Hepatic stellate cell (primary cell): ENCODE results near the gene SAE1.
A peak's percentile ranks its signal among the peaks of the same experiment; 100 is the strongest.

Experiments used
- DNase-seq: peaks from one replicate; pipeline ENCODE4 v3.0.0; 2011; ENCODE audit warnings: low spot score

The SAE1 gene

DNA sequence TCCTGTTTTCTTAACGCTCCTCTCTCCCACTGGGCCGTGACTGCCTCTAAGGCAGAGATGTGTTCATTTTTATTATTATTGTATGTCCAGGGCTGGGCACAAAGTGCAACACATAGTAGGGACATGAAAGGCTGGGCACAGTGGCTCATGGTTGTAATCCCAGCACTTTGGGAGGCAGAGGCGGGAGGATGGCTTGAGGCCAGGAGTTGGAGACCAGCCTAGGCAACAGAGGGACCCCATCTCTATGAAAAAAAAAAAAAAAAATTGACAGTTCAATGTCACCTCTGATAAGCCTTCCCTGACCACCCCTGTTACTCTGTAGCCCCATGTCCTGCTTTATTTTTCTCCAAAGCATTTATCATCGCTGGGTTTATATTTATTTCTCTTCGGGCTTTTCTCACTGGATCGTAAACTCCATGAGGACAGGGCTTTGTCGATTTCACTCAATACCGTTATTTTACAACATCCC is 481 bp upstream of the SAE1 start:
- DNase-seq: no peak

DNA sequence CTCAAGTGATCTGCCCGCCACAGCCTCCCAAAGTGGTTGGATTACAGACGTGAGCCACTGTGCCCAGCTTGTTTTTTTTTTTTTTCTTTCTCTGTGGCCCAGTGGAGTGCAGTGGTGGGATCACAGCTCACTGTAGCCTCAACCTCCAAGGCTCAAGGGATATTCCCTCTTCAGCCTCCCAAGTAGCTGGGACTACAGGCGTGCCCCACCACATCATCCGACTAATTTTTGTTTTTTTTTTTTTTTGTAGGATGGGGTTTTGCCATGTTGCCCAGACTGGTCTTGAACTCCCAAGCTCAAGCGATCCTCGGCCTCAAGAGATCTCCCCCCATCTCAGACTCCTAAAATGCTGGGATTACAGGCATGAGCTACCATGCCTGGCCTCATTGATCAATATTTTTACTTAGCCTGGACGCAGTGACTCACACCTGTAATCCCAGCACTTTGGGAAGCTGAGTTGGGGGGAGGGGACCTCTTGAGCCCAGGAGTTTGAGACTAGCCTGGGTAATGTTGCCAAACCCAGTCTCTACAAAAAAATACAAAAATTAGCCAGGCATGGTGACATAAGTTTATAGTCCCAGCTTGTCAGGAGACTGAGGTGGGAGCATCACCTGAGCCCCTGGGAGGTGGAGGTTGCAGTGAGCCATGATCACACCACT is 1.7 kb downstream of the SAE1 start:
- no peak for DNase-seq

DNA sequence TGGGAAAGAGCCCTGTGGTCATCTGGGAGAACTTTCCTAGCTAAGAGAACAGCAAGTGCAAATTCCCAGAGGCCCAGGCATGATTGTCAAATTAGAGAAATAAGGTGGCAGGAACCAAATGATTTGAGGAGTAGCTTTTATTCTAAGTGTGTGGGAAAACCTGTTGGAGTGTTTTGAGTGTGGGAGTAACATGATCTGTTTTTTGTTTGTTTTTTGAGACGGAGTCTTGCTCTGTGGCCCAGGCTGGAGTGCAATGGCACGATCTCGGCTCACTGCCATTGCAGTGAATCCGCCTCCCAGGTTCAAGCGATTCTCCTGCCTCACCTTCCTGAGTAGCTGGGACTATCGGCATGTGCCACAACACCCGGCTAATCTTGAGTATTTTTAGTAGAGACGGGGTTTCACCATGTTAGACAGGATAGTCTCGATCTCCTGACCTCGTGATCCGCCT is 2.4 kb downstream of the SAE1 start:
- no peak for DNase-seq

DNA sequence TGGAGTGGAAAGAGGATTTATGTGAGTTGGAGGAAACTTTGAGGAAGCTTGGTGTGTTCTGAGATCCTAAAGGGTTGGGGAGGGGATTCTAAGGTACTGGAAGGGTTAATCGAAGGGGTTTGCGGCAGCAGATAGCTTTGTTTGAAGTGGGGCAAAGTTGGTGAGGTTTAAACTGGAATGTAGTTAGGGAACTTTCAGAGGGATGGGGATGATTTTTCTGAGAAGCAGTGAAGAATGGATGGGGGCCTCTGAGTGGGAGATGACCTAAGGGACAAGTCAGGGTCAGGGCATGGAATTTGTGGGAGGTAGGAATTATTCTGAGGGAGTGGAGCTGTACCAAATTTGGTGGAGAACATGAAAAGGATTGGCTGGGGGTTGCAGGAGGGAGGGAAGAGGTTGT is 3.9 kb downstream of the SAE1 start:
- DNase-seq: no peak

DNA sequence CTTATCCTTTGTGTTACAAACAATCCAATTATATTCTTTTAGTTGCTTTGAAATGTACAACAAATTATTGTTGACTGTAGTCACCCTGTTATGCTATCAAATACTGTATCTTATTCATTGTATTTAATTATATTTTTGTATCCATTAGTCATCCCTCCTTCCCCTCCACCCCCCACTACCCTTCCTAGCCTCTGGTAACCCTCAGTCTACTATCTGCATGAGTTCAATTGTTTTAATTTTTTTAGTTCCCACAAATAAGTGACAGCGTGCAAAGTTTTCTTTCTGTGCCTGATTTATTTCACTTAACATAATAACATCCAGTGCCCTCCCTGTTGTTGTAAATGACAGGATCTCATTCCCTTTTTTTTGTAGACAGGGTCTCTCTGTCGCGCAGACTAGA is 4.5 kb downstream of the SAE1 start:
- no peak for DNase-seq

DNA sequence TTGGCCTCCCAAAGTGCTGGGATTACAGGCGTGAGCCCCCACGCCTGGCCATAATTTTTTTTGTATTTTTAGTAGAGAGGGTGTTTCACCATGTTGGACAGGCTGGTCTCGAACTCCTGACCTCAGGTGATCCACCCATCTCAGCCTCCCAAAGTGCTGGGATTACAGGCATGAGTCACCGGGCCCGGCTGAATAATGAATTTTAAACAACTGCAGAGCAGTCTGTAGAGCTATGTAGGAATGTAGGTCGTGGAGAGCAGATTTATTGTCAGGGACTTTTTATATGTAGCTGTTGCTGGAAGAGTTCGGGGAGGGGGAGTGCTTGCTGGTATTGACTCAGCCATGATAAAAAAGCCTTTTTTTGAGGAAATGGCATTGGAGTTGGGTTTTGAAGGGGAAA is 10.6 kb downstream of the SAE1 start:
- peak; percentile 54 for DNase-seq

DNA sequence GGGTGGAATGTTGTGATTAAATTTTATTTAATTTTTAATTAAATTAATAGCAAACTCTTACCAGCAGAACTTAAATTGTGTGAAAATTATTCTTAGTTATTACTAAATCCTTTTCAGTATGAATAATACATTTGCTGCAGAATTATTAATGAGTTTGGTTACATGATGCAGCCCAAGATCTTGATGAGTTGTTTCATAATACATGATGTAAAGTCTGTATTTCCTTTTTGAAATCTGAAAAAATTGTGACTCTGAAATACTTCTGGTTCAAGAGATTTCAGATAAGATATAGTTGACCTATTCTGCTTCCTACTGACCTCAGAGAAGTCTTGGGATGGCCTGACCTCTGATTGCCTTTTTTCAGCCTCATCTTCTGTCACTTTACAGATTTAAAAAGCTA is 11.1 kb downstream of the SAE1 start:
- no peak for DNase-seq

DNA sequence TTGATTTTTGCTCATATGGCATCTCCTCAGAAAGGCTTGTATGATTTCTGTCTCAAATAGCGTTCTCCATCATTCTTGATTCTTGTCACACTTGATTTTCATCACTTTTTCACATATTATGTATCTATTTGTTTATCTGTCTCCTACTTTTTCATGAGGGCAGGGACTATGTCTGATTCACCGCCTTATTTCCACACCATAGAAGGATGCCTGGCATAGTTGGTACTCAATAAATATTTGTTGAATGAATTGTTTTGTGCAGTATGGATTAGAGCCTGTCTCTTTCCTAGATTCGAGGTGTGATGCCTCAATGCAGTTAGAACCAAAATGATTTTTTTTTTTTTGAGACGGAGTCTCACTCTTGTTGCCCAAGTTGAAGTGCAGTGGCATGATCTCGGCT is 12.1 kb downstream of the SAE1 start:
- no peak for DNase-seq

DNA sequence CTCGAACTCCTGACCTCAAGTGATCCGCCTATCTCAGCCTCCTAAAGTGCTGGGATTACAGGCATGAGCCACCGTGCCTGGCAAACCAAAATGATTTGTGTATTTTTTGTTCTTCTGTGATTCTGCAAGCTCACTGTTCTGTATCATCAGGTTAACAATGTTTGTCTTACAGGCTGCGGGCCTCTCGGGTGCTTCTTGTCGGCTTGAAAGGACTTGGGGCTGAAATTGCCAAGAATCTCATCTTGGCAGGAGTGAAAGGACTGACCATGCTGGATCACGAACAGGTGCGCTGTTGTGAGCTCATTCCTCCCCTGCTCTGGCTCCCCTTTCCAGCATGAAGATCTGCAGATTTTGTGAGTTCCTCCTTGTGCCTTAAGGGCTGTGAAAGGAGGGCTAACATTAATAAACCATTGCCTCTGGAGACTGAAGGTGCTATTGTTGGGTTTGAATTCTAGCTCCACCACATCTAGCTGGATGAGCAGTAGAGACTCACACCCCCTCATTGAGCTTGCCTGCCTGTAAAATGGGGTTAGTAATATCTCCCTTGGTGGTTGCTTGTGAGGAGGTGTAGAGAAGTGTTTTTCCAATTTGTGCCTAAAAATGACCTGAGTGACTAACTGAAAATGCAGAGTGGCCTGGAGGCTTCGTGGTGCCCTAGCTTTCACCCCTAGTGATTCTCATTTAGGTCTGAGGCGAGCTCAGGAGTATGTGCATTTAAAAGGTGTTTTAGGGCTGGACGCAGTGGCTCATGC is 12.9 kb downstream of the SAE1 start:
- no peak for DNase-seq

DNA sequence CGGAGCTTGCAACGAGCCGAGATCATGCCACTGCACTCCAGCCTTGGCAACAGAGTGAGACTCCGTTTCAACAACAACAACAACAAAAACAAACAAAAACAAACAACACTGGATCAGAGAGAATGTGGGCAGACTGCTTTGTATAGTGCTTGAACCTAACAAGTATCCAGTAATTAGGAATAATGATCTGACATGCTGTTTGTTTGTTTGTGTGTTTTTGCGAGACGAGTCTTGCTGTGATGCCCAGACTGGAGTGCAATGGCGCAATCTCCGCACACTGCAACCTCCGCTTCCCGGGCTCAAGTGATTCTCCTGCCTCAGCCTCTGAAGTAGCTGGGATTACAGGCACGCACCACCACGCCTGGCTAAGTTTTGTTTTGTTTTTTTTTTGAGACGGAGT is 14.0 kb downstream of the SAE1 start:
- DNase-seq: no peak

DNA sequence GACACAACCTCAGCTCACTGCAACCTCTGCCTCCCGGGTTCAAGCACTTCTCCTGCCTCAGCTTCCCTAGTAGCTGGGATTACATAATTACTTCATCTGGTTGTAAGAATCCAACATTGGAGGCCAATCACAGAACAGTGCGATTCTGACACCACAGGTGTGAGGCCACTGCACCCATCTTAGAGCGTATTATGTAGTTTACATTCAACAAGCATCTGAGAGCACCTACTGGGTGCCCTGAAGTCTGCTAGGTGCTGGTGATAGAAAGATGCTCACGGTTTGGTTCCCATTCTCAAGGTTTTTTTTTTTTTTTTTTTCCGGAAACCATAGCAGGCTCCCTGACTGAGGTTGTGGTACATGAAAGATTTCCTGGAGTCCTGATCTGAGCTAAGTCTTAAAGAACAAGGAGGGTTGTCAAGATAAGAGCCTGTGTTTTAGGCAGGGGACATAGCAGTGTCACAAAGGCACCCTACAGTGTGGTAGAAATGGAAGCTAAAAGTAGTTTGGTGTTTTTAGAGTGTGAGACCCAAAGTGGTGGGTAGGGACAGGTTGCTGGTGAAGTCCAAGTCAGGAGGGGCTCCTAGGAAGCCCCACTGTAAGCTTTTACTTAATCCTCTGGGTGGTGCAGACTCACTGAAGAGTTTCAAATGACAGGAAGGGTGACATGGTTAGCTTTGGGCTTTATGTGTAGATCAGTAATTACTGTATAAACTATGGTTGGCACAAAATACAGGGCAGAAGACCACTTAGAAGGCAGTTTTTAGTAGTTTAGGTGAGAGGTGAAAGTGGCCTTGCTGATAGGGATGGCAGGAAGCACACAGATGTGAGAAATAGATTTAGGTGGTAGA is 15.2 kb downstream of the SAE1 start:
- no peak for DNase-seq

DNA sequence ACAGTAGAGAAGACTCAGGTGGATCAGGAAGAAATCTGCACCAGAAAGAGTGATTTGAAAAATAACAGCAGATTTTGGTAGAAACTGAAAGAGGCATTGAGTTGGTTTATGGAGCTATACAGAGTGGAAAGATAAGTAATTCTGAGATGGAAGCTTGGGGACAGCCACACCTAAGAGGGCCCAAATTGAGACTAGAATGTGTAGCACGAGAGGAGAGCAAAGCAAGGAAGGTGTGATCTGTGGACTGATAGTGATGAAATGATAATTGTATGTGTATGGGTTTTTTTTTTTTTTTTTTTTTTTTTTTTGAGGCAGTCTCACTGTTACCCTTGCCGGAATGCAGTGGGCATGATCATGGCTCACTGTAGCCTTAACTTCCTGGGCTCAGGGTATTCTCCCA is 16.3 kb downstream of the SAE1 start:
- DNase-seq: no peak

DNA sequence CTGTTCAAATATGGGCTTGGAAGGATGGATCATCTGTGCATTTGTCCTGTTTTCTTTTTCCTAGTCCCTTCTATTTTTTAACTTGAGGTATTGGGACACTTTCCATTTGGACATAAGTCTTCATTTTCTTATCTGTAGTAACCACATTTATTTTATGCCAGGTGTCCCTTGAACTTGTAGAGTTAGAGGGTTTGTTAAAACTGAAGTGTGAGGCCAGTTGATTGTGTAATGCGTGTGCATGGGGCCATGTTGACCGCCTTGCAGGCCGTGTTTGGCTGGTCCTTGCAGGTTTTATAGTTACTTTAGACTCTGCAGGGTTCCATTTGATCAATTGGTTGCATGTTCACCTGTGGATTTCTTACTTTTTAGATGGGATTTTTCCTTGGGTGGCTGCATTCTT is 21.0 kb downstream of the SAE1 start:
- no peak for DNase-seq

DNA sequence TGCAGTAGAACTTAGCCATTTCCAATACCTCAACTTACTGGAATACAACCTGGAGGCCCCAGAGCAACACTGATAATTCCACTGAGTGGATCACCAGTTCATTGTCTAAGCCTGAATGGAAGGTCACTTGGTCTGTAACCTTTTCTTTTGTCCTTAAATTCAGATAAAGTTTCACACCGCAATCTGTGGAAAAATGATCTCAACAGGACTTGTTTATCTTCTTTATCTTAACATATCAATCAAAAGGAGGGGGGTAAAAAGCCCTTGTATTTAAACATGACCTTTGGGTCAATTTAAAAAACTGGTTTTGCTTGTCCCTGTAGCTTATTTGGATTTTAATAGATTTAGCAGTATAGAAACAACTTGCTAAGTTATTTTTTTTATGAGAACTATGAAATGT is 21.6 kb downstream of the SAE1 start:
- no peak for DNase-seq

DNA sequence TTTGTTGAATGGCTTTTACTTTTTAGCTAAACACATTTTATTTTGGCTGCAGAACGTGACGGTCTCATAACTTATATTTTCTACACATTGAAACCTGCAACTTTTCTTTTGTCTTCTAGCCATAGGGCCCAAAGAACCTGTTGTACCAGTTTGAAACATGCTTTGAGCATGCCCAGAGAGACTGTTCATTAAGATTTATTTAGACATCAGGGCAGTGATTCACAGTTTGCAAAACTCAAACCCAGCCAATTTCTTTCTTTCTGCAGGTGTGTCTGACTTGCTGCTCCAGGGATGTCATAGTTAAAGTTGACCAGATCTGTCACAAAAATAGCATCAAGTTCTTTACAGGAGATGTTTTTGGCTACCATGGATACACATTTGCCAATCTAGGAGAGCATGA is 22.0 kb downstream of the SAE1 start:
- no peak for DNase-seq

DNA sequence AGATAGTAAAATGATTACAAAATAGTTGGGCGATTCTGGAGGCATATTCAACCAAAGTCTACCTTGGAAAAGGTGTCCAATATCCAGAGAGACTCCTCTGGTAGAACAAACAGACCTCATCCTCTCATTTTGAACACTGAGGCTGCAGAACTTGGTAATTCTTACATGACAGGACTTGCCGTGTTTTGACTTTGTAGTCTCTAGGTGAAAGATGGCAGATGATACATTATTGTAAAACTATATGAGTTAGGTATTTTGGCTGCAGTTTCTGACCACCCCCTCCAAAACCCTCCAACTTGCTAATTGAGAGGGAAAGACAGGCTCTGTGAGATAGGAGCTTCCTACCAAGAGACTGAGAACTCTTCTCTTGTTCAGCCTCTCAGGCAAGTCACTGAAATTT is 22.6 kb downstream of the SAE1 start:
- DNase-seq: no peak

DNA sequence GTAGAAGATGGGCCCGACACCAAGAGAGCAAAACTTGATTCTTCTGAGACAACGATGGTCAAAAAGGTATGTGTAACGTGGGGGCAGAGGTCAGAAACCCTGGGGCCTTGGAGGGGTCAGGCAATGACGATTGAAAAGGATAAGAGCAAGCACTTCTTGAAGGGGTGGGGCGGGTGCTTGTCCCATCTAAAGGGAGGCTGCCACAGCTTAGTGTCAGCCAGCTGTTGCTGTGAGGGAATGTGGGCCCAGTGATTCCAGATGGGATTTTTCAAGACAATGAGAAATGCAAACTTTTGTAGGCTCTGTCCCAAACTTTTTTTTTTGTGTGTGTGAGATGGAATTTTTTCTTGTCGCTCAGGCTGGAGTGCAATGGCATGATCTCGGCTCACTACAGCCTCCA is 24.5 kb downstream of the SAE1 start:
- DNase-seq: no peak

DNA sequence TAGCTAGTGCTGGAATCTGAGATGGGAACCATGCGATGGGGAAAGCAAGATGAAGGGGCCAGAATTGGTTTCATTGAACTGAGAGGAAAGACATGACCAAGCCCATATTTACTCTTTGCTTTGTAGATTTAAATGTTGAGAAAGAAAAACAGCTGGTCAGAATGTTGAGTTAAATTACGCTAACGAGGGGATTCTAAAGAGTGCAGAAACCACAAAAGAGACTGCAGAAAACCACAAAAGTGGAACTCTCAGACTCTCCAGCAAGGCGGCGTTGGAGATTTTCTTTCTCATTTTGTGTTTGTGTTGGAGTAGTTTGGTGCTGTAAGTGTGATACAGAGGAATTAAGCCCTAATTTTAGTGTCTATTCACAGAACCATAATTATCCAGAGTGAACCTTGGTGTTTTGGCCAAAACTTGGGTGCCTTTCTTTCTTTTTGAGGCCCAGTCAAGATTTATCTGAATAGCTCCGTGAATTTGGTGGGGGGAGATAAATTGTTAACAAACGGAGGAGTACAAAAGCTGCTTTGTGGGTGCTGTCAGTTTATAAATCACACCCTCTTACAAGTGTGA is 26.3 kb downstream of the SAE1 start:
- DNase-seq: no peak

DNA sequence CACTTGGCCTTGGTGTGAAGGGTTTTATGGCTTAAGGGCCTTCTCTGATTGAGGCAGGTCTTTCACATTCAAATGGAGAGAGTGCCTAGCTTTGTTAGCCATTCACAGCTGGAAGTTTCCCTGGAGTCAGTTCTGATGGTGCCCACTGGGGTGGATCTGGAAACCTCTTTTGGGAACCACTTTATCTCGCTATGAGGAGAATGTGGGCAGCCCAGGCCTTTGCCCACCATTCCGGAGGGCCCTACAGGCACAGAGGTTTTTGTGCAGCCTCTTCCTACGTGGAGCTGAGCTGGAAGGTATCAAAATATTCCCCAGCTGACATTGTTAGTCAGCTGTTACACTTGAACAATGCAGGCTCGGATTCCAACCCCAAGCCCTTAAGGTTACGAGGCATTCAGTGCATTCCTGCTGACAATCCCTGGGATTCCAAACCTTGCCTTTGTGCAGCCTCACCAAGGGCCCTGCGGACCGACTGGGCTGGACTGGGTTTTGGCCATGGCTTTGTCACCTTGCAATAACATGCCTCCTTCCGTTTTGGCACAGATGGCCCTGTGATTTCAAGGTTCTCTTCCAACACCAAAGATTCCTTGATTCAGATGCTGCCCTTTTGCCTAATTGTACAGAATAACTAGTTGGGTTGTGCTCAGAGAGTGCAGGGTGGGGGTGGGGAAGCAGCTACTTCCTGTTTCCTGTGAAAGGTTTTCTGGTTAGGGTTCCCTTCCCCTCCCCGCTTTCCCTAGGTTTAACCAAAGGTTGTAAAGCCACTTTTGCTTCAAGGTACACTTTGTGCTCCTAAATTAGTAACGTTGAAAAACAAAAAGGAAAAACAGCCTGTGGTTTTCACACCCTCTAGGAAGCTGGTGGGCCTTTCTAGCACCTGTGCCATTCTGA is 27.0 kb downstream of the SAE1 start:
- DNase-seq: peak; percentile 56

DNA sequence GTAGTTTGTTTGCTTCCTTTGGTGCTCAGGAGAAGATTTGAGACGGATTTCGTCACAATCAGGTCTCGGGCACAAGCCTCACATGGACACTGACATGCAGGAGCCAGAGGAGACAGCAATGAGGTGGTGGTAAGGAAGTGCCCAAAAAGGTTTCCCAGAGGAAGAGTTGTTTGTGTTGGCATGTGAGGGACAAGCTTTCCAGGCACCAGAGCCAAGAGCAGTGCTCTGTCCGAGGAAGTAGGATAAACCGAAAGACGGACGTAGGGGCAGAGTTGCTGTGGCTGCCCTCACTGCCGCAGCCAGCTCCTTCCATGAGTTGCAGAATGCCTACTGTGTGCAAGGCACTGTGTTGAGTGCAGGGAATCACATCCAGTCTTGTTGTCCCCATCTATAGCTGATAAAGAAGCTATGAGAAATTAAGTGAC is 27.7 kb downstream of the SAE1 start:
- DNase-seq: no peak

DNA sequence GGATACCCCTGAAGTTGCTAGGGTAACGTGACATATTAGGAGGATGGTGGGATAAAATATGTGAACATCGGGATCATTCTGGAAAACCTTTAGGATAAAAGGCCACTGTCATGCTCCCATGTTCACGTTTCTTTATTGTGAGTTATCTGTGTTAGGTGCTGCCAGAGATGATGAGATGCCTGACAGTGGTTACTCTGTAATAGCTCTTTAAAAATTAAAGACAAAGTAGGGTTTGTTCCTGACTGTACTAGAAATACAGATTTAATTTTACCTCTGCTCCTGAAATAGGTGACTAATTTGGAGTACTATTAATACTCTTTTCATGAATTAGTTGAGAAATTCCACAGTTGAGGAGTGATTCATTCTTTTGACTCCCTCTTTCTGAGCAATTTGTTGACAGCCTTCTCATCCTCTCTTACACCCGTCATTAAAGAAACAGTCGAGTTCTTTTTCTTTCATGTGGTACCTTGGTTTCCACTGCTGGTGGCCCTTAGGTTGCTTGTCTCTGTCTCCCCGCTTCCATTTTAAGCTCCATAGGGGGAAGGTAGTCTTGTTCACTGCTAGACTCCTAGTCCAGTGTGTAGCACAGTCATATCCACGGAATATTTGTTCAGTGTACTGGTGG is 28.4 kb downstream of the SAE1 start:
- no peak for DNase-seq
